ENCODE data around the gene ZNF253.

ZNF253 gene

DNA sequence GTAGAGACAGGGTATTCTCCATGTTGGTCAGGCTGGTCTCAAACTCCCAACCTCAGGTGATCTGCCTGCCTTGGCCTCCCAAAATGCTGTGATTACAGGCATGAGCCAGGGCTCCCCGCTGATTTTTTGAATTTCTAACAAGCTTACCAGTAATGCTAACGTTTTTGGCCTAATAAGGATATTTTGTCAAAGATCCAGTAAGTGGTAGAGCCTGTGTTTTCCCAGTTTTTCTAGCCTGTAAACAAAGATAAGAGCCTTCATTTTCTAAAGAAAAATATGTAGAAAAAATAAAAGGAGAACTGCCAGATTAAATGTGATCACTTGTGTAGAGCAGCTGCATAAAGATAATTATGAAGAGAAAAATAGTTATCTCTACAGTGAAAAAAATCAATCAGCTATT is 72.8 kb downstream of the ZNF253 start:
- TF ChIP-seq, protein P1, sequence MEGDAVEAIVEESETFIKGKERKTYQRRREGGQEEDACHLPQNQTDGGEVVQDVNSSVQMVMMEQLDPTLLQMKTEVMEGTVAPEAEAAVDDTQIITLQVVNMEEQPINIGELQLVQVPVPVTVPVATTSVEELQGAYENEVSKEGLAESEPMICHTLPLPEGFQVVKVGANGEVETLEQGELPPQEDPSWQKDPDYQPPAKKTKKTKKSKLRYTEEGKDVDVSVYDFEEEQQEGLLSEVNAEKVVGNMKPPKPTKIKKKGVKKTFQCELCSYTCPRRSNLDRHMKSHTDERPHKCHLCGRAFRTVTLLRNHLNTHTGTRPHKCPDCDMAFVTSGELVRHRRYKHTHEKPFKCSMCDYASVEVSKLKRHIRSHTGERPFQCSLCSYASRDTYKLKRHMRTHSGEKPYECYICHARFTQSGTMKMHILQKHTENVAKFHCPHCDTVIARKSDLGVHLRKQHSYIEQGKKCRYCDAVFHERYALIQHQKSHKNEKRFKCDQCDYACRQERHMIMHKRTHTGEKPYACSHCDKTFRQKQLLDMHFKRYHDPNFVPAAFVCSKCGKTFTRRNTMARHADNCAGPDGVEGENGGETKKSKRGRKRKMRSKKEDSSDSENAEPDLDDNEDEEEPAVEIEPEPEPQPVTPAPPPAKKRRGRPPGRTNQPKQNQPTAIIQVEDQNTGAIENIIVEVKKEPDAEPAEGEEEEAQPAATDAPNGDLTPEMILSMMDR (conservative IDR thresholded peaks at IDR 0.05), result no peak
- TF ChIP-seq ZFX (IDR thresholded peaks at IDR 0.05), result no peak
- no peak overlapping the region for H3K27ac ChIP-seq

- no peak overlapping the region for H3K27ac ChIP-seq
- no peak for TF ChIP-seq ZFX (IDR thresholded peaks at IDR 0.05)
- TF ChIP-seq, protein P1 (conservative IDR thresholded peaks at IDR 0.05), result no peak
These were observed 78.3 kb downstream of the ZNF253 start for GRCh38 chr19:19943848-19944582.

Data from C4-2B (cell line).